Measurements from ENCODE around the gene NFATC2.

DNA sequence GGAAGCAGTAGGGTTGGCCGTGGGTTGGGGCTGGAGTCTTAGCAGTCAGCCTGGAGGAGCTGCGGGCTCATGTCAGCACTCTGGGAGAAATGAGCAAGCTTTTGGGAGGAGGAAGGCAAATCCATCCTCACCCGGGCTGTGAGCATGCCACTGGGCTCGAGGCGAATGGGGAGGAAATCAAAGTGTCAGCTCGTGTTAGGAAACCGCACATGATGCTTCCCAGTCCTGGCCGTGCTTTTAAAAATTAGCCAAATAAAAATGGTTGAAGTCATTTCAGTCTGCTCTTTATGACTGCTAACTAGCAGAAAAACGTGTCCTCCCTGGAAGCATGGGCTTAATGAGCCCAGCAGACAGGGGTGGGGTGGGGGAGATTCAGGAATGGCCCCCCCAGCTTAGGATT, 98.1 kb downstream of the NFATC2 start:
- TF ChIP-seq, protein P1, sequence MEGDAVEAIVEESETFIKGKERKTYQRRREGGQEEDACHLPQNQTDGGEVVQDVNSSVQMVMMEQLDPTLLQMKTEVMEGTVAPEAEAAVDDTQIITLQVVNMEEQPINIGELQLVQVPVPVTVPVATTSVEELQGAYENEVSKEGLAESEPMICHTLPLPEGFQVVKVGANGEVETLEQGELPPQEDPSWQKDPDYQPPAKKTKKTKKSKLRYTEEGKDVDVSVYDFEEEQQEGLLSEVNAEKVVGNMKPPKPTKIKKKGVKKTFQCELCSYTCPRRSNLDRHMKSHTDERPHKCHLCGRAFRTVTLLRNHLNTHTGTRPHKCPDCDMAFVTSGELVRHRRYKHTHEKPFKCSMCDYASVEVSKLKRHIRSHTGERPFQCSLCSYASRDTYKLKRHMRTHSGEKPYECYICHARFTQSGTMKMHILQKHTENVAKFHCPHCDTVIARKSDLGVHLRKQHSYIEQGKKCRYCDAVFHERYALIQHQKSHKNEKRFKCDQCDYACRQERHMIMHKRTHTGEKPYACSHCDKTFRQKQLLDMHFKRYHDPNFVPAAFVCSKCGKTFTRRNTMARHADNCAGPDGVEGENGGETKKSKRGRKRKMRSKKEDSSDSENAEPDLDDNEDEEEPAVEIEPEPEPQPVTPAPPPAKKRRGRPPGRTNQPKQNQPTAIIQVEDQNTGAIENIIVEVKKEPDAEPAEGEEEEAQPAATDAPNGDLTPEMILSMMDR (IDR thresholded peaks at IDR 0.05) = no peak
- TF ChIP-seq POLR2A (IDR thresholded peaks at IDR 0.05) = no peak
